HG03342 (cell line): ENCODE results near the gene ZNF747.

Experiments
- ATAC-seq: cut with Tn5 transposase; IDR thresholded peaks from one replicate; pipeline ENCODE4 v1.9.1; 2021; ENCODE audit warnings: mild to moderate bottlenecking, moderate library complexity; ENCODE audit not compliant: unreplicated experiment

Gene ZNF747

DNA sequence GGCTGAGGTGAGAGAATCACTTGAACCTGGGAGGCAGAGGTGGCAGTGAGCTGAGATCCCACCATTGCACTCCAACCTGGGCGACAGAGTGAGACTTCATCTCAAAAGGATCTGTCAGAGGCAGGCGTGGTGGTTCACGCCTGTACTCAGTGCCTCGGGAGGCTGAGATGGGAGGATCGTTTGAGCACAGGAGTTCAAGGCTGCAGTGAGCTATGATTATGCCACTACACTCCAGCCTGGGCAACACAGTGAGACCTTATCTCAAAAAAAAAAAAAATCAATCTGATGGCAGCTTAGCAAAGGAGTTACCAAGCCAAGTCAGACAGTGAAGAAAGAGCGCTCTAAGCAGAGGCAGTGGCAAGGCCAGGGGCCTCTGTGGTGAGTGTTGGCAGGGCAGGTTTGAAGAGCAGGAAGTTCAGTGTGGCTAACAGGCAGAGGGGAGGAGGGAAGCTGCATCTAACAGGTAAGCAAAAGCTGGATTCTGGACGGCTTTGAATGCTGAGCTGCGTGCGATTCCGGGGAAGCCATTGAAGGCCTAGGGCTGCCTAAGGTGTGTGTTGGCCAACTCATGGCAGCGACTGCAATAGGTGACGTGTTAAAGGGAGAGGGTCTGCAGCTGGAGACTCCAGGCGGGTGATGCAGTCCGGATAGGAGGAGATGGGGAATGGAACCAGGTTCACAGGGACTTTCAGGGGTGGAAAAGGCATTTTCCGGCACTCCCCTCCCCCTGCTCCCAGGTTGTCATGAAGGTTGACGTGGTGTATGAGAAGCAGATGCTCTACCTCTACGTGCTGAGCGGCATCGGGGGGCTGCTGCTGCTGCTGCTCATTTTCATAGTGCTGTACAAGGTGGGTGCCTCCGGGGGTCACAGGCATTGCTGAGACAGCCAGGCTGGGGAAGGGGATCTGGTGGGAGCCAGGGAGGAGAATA, 15.3 kb downstream of the ZNF747 start:
- ATAC-seq, result no peak

DNA sequence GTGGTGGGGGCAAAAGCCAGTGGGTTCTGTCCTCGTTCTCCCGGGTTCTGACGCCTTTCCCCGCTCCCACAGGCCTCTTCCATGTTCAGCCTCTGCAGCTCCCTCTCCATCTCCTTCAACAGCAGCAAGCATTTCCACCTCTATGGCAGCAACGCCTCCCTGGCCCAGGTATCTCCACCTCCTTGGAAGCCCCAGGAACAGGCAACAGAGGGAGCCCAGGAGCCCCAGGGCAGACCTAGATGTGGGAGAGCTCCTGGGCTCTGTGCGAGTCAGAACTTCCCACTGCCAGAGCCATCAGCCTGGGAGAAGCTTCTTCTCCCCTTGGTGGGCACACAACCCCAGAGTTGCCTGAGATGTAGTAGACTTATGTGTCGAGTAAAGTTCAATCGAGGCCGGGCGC, 16.1 kb downstream of the ZNF747 start:
- ATAC-seq, result no peak

DNA sequence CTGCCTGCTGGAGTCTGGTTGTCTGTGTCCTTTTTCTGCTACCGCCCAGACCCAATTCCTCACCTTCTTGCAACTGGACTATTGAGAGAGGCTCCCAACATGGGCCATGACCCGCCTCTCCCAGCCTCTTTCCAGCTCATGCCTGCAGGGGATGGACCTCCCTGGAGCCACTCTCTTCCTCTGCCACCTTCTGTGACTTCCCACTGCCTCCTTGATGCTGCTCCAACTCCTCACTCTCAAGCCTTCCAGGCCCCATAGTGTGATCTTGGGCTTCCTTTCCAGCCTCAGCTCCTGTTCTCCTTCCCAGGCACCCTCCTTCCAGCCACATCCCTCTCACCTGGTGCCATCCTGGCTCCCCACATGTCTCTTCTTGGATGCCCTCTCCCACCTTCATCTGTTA, 19.4 kb downstream of the ZNF747 start:
- no peak for ATAC-seq

DNA sequence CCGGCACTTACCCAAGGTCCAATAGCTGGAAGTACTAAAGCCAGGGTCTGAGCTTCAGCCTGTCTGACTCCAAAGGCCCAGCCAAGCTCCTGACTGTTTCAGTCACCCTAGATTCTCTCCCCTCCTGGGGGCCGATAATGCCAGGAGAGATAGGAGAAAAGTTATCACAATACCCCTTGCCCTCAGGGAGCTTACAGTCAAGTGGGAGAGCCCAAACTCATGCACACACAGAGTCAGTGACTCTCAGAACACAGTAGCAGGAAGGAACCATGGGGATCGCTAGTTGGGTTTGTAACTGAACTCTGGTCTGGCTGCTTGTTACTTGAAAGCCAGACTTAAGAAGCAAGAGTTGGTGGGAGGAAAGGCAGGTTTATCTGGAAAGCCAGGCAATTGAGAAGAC, 23.1 kb downstream of the ZNF747 start:
- no peak for ATAC-seq

GRCh38 chr16:30510376-30510938, 24.2 kb downstream of the ZNF747 start:
- no peak for ATAC-seq

DNA sequence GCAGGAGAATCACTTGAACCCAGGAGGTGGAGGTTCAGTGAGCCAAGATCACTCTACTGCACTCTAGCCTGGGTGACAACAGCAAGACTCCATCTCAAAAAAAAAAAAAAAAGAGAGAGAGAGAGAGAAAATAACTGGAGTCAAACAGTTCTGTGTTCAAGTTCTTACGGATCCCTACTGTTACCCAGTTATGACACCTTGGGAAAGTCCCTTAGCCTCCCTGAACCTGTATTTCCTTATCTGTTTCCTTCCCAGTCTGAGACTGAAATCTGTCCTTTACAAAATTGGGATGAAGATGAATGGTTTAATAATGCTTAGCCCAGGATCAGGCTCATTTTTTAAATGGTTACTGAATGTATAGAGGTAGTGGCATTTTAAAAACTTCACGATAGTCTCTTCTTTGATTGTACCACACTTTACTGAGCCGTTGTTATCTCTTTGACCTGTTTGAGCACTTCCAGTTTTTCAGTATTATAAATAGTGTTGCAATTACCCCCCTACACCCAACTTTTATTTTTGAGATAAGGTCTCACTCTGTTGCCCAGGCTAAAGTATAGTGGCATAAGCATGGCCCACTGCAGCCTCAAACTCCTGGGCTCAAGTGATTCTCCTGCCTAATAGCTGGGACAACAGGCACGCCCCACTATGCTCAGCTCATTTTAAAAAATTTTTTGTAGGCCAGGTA, 25.4 kb downstream of the ZNF747 start:
- no peak for ATAC-seq

- ATAC-seq, result no peak
Measured at GRCh38 chr16:30503403-30504296, 31.0 kb downstream of the ZNF747 start.

GRCh38 chr16:30499284-30499683, 35.4 kb downstream of the ZNF747 start:
- ATAC-seq, result no peak

- no peak for ATAC-seq
Measured at GRCh38 chr16:30494709-30495108, 39.9 kb downstream of the ZNF747 start.

DNA sequence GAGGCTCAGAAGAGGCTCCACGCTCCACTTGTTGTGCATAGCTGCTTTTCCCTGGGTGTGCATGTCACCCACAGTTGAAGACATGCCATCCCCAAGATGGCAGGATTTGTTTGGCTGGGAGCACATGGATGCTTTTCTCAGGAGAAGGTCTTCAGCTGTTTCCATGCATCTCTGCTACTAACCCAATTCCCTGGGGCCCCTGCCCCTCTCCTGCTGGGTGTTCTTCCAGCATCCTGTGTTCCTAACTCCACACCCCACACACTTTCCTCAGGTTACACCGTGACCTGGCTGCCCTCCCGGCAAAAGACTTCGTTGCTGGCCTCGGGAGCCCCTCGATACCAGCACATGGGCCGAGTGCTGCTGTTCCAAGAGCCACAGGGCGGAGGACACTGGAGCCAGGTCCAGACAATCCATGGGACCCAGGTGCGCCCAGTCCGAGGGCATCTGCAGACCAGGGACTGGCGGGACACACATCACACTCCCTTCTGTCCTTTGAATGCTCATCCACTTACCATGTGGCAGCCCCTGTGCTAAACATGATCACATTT, 40.6 kb downstream of the ZNF747 start:
- no peak for ATAC-seq

GRCh38 chr16:30491744-30492308, 42.8 kb downstream of the ZNF747 start:
- ATAC-seq, result no peak

DNA sequence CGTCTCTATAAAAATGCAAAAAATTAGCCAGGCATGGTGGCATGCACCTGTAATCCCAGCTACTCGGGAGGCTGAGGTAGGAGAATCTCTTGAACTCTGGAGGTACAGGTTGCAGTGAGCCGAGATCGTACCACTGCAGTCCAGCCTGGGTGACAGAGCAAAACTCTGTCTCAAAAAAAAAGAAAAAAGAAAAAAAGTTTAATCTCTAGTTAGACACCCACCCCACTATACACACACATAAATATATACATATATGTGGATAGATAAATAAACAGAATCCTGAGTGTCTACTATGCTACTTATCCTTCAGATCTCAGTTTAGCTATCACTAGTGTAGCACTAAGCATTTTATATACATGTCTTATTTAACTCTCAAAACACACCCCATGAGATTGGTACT, 43.4 kb downstream of the ZNF747 start:
- ATAC-seq, result no peak

GRCh38 chr16:30490210-30490609, 44.4 kb downstream of the ZNF747 start:
- ATAC-seq, result no peak

GRCh38 chr16:30488764-30489605, 45.7 kb downstream of the ZNF747 start:
- no peak for ATAC-seq

- no peak for ATAC-seq
Measured at GRCh38 chr16:30485818-30486436, 48.7 kb downstream of the ZNF747 start.

DNA sequence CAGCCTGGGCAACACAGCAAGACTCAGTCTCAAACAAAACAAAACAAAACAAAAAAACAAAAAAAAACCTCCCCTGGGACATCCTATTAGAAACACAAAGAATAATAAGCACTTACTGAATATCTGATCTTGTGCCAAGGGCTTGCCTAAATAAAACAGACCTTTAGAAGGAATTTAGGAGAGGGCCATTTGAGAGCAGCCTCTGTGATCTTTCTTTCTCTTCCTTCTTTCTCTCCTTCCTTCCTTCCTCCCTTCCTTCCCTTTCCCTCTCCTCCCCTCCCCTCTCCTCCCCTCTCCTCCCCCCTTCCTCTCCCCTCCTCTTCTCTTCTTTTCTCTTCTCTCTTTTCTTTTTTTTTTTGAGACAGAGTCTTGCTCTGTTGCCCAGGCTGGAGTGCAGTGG, 49.8 kb downstream of the ZNF747 start:
- no peak for ATAC-seq

GRCh38 chr16:30482366-30482765, 52.3 kb downstream of the ZNF747 start:
- no peak for ATAC-seq

GRCh38 chr16:30481381-30481780, 53.3 kb downstream of the ZNF747 start:
- no peak for ATAC-seq
